ENCODE data around the gene APC. TPM values are rescaled to one million over a fixed set of nuclear protein-coding genes. Genes with fewer than 3 reads are reported as not detected.

APC gene
- total and polyA plus RNA-seq, 4 donors = 4.8 to 36.2 (median 24.4) TPM

DNA sequence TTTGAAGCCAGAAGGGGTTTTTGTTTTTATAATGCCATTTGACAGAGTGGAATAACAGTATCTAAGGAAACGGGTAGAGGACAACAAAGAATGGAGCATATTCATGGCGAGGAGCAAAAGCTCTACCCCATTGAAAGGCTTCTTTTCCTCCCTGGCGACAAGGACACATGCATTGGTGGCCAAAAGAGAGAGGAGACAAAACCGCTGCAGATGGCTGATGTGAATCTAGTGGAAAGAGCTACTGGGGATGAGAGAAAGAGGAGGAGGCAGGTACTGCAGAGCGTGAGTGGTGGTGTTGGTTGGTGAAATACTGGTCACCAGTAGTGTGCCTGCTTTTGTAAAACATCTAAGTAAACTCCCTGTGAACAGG is 491 bp downstream of the APC start:
- Histone ChIP-seq H3K27me3 (ENCODE audit: control insufficient read depth in 4 of 4, insufficient read depth in 4 of 4, low read length in 3 of 4) (no peaks in the 10 kb centered on the region), H3K27ac (ENCODE audit: low read depth in 1 of 2, low read length in 2 of 2) (peak overlapping the region; percentile 2 to 59), H3K4me1 (ENCODE audit: control insufficient read depth in 4 of 4, insufficient read depth in 4 of 4, low read length in 3 of 4) (peaks cover 0 to 13% (median 0%) of the 10 kb centered on the region in 4 donors), H3K9ac (ENCODE audit: low read depth in 1 of 2, low read length in 2 of 2) (no peak overlapping the region), H3K4me3 (ENCODE audit: low read depth in 1 of 3, low read length in 3 of 3) (peak overlapping the region; percentile 48 to 57 (median 54)), H3K36me3 (ENCODE audit: control insufficient read depth in 4 of 4, insufficient read depth in 3 of 4, low read depth in 1 of 4, low read length in 3 of 4) (no peaks in the 10 kb centered on the region), H3K9me3 (ENCODE audit: control insufficient read depth in 4 of 4, low read length in 3 of 4) (no peaks in the 10 kb centered on the region)
- WGBS = 64% methylated on average over 5 of the region's 5 CpGs
- no peak for TF ChIP-seq GABPA (IDR thresholded peaks at IDR 0.05 in 1 of 2, conservative IDR thresholded peaks at IDR 0.05 in 1 of 2)
- no peak for TF ChIP-seq YY1 (IDR thresholded peaks at IDR 0.05)
- no peak for TF ChIP-seq HNF4A (conservative IDR thresholded peaks at IDR 0.05)
- TF ChIP-seq NR2F2 (IDR thresholded peaks at IDR 0.05) = no peak
- TF ChIP-seq, protein P1, sequence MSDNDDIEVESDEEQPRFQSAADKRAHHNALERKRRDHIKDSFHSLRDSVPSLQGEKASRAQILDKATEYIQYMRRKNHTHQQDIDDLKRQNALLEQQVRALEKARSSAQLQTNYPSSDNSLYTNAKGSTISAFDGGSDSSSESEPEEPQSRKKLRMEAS (IDR thresholded peaks at IDR 0.05) = no peak
- TF ChIP-seq, protein P2, sequence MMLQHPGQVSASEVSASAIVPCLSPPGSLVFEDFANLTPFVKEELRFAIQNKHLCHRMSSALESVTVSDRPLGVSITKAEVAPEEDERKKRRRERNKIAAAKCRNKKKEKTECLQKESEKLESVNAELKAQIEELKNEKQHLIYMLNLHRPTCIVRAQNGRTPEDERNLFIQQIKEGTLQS (IDR thresholded peaks at IDR 0.05) = no peak
- TF ChIP-seq, protein P3, sequence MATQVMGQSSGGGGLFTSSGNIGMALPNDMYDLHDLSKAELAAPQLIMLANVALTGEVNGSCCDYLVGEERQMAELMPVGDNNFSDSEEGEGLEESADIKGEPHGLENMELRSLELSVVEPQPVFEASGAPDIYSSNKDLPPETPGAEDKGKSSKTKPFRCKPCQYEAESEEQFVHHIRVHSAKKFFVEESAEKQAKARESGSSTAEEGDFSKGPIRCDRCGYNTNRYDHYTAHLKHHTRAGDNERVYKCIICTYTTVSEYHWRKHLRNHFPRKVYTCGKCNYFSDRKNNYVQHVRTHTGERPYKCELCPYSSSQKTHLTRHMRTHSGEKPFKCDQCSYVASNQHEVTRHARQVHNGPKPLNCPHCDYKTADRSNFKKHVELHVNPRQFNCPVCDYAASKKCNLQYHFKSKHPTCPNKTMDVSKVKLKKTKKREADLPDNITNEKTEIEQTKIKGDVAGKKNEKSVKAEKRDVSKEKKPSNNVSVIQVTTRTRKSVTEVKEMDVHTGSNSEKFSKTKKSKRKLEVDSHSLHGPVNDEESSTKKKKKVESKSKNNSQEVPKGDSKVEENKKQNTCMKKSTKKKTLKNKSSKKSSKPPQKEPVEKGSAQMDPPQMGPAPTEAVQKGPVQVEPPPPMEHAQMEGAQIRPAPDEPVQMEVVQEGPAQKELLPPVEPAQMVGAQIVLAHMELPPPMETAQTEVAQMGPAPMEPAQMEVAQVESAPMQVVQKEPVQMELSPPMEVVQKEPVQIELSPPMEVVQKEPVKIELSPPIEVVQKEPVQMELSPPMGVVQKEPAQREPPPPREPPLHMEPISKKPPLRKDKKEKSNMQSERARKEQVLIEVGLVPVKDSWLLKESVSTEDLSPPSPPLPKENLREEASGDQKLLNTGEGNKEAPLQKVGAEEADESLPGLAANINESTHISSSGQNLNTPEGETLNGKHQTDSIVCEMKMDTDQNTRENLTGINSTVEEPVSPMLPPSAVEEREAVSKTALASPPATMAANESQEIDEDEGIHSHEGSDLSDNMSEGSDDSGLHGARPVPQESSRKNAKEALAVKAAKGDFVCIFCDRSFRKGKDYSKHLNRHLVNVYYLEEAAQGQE (IDR thresholded peaks at IDR 0.05) = no peak
- no peak for TF ChIP-seq RXRA (IDR thresholded peaks at IDR 0.05)
- no peak for TF ChIP-seq FOXA2 (IDR thresholded peaks at IDR 0.05)
- TF ChIP-seq FOXA1 (IDR thresholded peaks at IDR 0.05) = no peak
- TF ChIP-seq EGR1 (IDR thresholded peaks at IDR 0.05; ENCODE audit: low read depth in 2 of 2) = no peak
- TF ChIP-seq HNF4G (IDR thresholded peaks at IDR 0.05) = no peak
- DNase-seq (ENCODE audit: low spot score) = peak; percentile 39

DNA sequence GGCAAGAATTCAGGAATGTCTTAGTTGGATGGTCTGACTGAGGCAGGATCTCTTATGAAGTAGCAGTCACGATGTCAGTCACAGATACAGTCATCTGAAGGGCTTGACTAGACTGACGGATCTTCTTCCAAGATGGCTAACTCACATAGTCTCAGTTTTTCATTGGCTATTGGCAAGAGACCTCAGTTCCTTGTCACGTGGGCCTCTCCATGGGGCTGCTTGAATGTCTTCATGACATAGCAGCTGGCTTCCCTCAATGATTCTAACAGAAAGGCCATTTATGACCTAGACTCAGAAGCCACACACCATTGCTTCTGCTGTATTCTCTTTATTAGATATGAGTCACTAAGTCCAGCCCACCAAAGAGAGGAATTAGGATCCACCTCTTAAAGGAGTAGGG is 4.7 kb downstream of the APC start:
- H3K9me3 ChIP-seq (ENCODE audit: control insufficient read depth in 4 of 4, low read length in 3 of 4) = no peaks in the 10 kb centered on the region
- TF ChIP-seq RXRA (IDR thresholded peaks at IDR 0.05) (no peak), NR2F2 (IDR thresholded peaks at IDR 0.05) (no peak), HNF4G (IDR thresholded peaks at IDR 0.05) (no peak), FOXA1 (IDR thresholded peaks at IDR 0.05) (no peak), GABPA (IDR thresholded peaks at IDR 0.05 in 1 of 2, conservative IDR thresholded peaks at IDR 0.05 in 1 of 2) (no peak), YY1 (IDR thresholded peaks at IDR 0.05) (no peak), ZBTB33 (IDR thresholded peaks at IDR 0.05) (no peak)
- TF ChIP-seq, protein P3 (IDR thresholded peaks at IDR 0.05) = no peak
- H3K27ac ChIP-seq (ENCODE audit: low read depth in 1 of 2, low read length in 2 of 2) = no peak overlapping the region
- DNase-seq (ENCODE audit: low spot score) = no peak
- WGBS = 92% methylated on average over 3 of the region's 3 CpGs
- no peaks in the 10 kb centered on the region for H3K27me3 ChIP-seq (ENCODE audit: control insufficient read depth in 4 of 4, insufficient read depth in 4 of 4, low read length in 3 of 4)
- no peak overlapping the region for H3K9ac ChIP-seq (ENCODE audit: low read depth in 1 of 2, low read length in 2 of 2)
- peaks cover 0 to 9% (median 0%) of the 10 kb centered on the region in 4 donors for H3K4me1 ChIP-seq (ENCODE audit: control insufficient read depth in 4 of 4, insufficient read depth in 4 of 4, low read length in 3 of 4)
- H3K36me3 ChIP-seq (ENCODE audit: control insufficient read depth in 4 of 4, insufficient read depth in 3 of 4, low read depth in 1 of 4, low read length in 3 of 4) = peaks cover 0 to 1% (median 0%) of the 10 kb centered on the region in 4 donors
- no peak overlapping the region for H3K4me3 ChIP-seq (ENCODE audit: low read depth in 1 of 3, low read length in 3 of 3)

All from liver (tissue), 9 donors.